ENCODE data around the gene CPTP.

CPTP gene

GRCh38 chr1:1332031-1332755 lies 7.6 kb downstream of the CPTP start:
- DNase-seq (ENCODE audit: low spot score) = no peak
- no peak for TF ChIP-seq CTCF (IDR thresholded peaks at IDR 0.05; ENCODE audit: borderline replicate concordance, control extremely low read depth, extremely low read depth, insufficient read depth, missing control alignments)
- in situ Hi-C loops (cut with MboI; ENCODE audit: low sequenced_read_pairs, unreplicated experiment) = no loop called here

GRCh38 chr1:1332774-1333480 lies 8.3 kb downstream of the CPTP start:
- TF ChIP-seq CTCF (IDR thresholded peaks at IDR 0.05; ENCODE audit: borderline replicate concordance, control extremely low read depth, extremely low read depth, insufficient read depth, missing control alignments) = no peak
- in situ Hi-C loops (cut with MboI; ENCODE audit: low sequenced_read_pairs, unreplicated experiment) = no loop called here
- no peak for DNase-seq (ENCODE audit: low spot score)

GRCh38 chr1:1333551-1334241 lies 9.1 kb downstream of the CPTP start:
- in situ Hi-C loops (cut with MboI; ENCODE audit: low sequenced_read_pairs, unreplicated experiment) = no loop called here
- no peak for DNase-seq (ENCODE audit: low spot score)
- TF ChIP-seq CTCF (IDR thresholded peaks at IDR 0.05; ENCODE audit: borderline replicate concordance, control extremely low read depth, extremely low read depth, insufficient read depth, missing control alignments) = no peak

- in situ Hi-C loops (cut with MboI; ENCODE audit: low sequenced_read_pairs, unreplicated experiment) = no loop called here
- no peak for DNase-seq (ENCODE audit: low spot score)
- no peak for TF ChIP-seq CTCF (IDR thresholded peaks at IDR 0.05; ENCODE audit: borderline replicate concordance, control extremely low read depth, extremely low read depth, insufficient read depth, missing control alignments)
Observed at GRCh38 chr1:1334835-1335234, 10.2 kb downstream of the CPTP start.

- no peak for TF ChIP-seq CTCF (IDR thresholded peaks at IDR 0.05; ENCODE audit: borderline replicate concordance, control extremely low read depth, extremely low read depth, insufficient read depth, missing control alignments)
- in situ Hi-C loops (cut with MboI; ENCODE audit: low sequenced_read_pairs, unreplicated experiment) = no loop called here
- no peak for DNase-seq (ENCODE audit: low spot score)
Observed at GRCh38 chr1:1335283-1335682, 10.7 kb downstream of the CPTP start.

- no peak for TF ChIP-seq CTCF (IDR thresholded peaks at IDR 0.05; ENCODE audit: borderline replicate concordance, control extremely low read depth, extremely low read depth, insufficient read depth, missing control alignments)
- no peak for DNase-seq (ENCODE audit: low spot score)
- in situ Hi-C loops (cut with MboI; ENCODE audit: low sequenced_read_pairs, unreplicated experiment) = no loop called here
Observed at GRCh38 chr1:1335792-1336248, 11.2 kb downstream of the CPTP start.

All from GM13976 (cell line).